ENCODE measurements around the gene ERC1. TPM values are rescaled to one million over a fixed set of nuclear protein-coding genes. Genes with fewer than 3 reads are reported as not detected.

Gene ERC1
- total and polyA plus RNA-seq, 9 of the 15 experiments (the other 6 are each of a cell fraction or from before 2014, with no cell fraction given) = 0.74 to 11.8 (median 4.8) TPM

- TF ChIP-seq, protein P1, sequence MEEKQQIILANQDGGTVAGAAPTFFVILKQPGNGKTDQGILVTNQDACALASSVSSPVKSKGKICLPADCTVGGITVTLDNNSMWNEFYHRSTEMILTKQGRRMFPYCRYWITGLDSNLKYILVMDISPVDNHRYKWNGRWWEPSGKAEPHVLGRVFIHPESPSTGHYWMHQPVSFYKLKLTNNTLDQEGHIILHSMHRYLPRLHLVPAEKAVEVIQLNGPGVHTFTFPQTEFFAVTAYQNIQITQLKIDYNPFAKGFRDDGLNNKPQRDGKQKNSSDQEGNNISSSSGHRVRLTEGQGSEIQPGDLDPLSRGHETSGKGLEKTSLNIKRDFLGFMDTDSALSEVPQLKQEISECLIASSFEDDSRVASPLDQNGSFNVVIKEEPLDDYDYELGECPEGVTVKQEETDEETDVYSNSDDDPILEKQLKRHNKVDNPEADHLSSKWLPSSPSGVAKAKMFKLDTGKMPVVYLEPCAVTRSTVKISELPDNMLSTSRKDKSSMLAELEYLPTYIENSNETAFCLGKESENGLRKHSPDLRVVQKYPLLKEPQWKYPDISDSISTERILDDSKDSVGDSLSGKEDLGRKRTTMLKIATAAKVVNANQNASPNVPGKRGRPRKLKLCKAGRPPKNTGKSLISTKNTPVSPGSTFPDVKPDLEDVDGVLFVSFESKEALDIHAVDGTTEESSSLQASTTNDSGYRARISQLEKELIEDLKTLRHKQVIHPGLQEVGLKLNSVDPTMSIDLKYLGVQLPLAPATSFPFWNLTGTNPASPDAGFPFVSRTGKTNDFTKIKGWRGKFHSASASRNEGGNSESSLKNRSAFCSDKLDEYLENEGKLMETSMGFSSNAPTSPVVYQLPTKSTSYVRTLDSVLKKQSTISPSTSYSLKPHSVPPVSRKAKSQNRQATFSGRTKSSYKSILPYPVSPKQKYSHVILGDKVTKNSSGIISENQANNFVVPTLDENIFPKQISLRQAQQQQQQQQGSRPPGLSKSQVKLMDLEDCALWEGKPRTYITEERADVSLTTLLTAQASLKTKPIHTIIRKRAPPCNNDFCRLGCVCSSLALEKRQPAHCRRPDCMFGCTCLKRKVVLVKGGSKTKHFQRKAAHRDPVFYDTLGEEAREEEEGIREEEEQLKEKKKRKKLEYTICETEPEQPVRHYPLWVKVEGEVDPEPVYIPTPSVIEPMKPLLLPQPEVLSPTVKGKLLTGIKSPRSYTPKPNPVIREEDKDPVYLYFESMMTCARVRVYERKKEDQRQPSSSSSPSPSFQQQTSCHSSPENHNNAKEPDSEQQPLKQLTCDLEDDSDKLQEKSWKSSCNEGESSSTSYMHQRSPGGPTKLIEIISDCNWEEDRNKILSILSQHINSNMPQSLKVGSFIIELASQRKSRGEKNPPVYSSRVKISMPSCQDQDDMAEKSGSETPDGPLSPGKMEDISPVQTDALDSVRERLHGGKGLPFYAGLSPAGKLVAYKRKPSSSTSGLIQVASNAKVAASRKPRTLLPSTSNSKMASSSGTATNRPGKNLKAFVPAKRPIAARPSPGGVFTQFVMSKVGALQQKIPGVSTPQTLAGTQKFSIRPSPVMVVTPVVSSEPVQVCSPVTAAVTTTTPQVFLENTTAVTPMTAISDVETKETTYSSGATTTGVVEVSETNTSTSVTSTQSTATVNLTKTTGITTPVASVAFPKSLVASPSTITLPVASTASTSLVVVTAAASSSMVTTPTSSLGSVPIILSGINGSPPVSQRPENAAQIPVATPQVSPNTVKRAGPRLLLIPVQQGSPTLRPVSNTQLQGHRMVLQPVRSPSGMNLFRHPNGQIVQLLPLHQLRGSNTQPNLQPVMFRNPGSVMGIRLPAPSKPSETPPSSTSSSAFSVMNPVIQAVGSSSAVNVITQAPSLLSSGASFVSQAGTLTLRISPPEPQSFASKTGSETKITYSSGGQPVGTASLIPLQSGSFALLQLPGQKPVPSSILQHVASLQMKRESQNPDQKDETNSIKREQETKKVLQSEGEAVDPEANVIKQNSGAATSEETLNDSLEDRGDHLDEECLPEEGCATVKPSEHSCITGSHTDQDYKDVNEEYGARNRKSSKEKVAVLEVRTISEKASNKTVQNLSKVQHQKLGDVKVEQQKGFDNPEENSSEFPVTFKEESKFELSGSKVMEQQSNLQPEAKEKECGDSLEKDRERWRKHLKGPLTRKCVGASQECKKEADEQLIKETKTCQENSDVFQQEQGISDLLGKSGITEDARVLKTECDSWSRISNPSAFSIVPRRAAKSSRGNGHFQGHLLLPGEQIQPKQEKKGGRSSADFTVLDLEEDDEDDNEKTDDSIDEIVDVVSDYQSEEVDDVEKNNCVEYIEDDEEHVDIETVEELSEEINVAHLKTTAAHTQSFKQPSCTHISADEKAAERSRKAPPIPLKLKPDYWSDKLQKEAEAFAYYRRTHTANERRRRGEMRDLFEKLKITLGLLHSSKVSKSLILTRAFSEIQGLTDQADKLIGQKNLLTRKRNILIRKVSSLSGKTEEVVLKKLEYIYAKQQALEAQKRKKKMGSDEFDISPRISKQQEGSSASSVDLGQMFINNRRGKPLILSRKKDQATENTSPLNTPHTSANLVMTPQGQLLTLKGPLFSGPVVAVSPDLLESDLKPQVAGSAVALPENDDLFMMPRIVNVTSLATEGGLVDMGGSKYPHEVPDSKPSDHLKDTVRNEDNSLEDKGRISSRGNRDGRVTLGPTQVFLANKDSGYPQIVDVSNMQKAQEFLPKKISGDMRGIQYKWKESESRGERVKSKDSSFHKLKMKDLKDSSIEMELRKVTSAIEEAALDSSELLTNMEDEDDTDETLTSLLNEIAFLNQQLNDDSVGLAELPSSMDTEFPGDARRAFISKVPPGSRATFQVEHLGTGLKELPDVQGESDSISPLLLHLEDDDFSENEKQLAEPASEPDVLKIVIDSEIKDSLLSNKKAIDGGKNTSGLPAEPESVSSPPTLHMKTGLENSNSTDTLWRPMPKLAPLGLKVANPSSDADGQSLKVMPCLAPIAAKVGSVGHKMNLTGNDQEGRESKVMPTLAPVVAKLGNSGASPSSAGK (IDR thresholded peaks at IDR 0.05) = peak; percentile 52; the same call in 1 of the 2 replicates
Observed at GRCh38 chr12:1491983-1492697, 501.1 kb downstream of the ERC1 start (continued).

All from K562 (cell line).